ENCODE data around the gene CAMTA1. TPM values are rescaled to one million over a fixed set of nuclear protein-coding genes. Genes with fewer than 3 reads are reported as not detected.

Gene CAMTA1
- total and polyA plus RNA-seq, 4 donors = 48.1 to 140 (median 52.3) TPM

DNA sequence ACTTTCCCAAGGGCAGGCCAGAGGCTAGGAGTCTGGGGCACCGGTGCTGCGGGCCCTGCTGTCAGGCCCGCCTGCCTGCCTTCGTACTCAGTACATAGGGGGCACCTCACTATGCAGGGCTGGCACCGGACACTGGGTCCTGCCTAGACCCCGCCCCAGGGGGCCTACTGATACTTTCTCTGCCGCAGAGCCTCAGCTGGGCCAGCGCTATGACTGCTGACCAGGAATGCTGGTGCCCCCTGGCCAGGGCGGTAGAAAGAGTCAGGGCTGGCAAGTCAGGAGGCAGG is 857.1 kb downstream of the CAMTA1 start:
- ATAC-seq (ENCODE audit: insufficient read depth, low FRiP score) (no peak), DNase-seq (no peak)
- no peak overlapping the region for H3K9ac ChIP-seq (ENCODE audit: insufficient read depth in 1 of 2, low read length in 2 of 2)
- no peak overlapping the region for H3K27ac ChIP-seq (ENCODE audit: low read depth in 1 of 2, low read length in 1 of 2)
- H3K9me3 ChIP-seq (ENCODE audit: control insufficient read depth in 4 of 4, insufficient read depth in 3 of 4, low read length in 3 of 4) = no peaks in the 10 kb centered on the region
- H3K36me3 ChIP-seq (ENCODE audit: control insufficient read depth in 4 of 4, insufficient read depth in 4 of 4, low read length in 4 of 4) = no peaks in the 10 kb centered on the region
- no peak overlapping the region for H3K4me3 ChIP-seq
- H3K27me3 ChIP-seq (ENCODE audit: control insufficient read depth in 3 of 3, insufficient read depth in 3 of 3, low read length in 2 of 3) = no peaks in the 10 kb centered on the region
- WGBS, 2 donors = 86 to 95% methylated on average over 9 of the region's 9 CpGs
- TF ChIP-seq, protein P1, sequence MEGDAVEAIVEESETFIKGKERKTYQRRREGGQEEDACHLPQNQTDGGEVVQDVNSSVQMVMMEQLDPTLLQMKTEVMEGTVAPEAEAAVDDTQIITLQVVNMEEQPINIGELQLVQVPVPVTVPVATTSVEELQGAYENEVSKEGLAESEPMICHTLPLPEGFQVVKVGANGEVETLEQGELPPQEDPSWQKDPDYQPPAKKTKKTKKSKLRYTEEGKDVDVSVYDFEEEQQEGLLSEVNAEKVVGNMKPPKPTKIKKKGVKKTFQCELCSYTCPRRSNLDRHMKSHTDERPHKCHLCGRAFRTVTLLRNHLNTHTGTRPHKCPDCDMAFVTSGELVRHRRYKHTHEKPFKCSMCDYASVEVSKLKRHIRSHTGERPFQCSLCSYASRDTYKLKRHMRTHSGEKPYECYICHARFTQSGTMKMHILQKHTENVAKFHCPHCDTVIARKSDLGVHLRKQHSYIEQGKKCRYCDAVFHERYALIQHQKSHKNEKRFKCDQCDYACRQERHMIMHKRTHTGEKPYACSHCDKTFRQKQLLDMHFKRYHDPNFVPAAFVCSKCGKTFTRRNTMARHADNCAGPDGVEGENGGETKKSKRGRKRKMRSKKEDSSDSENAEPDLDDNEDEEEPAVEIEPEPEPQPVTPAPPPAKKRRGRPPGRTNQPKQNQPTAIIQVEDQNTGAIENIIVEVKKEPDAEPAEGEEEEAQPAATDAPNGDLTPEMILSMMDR (IDR thresholded peaks at IDR 0.05; ENCODE audit: control extremely low read depth, extremely low read depth) = no peak
- H3K4me1 ChIP-seq (ENCODE audit: control insufficient read depth in 5 of 5, insufficient read depth in 5 of 5, low read length in 5 of 5) = peaks cover 0 to 51% (median 21%) of the 10 kb centered on the region in 5 donors

DNA sequence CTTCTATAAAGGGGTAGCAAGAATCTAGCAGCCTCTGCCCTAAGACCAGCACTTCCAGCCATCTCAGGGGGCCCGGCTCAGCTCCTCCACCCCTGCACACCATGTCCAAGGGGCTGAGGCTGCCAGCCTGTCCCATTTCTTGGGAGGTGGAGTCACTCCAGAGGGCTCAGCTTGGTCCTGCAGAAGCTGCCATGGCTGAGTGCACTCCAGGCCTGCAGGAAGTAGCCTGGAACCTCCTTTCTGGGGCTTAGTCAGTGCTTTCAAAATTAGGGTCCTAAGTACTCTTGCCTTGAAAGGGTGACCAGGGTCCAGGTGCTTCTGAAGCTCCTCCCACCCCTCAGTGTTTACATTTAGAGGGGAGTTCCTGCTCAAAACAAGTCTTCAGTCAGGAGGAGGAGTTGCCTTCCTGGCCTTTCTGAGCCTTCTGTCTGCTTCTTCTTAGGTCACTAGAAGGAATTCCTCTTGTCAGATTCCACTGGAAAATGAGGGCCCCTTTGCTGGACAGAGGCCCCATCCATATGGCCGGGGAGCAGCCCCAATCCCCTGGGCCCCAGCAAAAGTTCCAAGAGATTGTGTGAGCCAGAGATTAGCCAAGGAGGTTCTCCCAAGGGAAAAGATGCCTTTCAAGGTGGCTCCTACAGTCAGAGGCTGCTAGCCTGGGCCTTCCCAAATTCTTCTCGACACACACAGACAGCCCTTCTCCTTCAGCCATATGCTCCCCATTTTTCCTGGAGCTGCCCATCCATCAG is 857.7 kb downstream of the CAMTA1 start:
- H3K27me3 ChIP-seq (ENCODE audit: control insufficient read depth in 3 of 3, insufficient read depth in 3 of 3, low read length in 2 of 3) = no peaks in the 10 kb centered on the region
- H3K9ac ChIP-seq (ENCODE audit: insufficient read depth in 1 of 2, low read length in 2 of 2) = no peak overlapping the region
- TF ChIP-seq, protein P1 (IDR thresholded peaks at IDR 0.05; ENCODE audit: control extremely low read depth, extremely low read depth) = no peak
- H3K27ac ChIP-seq (ENCODE audit: low read depth in 1 of 2, low read length in 1 of 2) = no peak overlapping the region
- peaks cover 0 to 51% (median 21%) of the 10 kb centered on the region in 5 donors for H3K4me1 ChIP-seq (ENCODE audit: control insufficient read depth in 5 of 5, insufficient read depth in 5 of 5, low read length in 5 of 5)
- DNase-seq = peak in 1 of 3 donors; percentile 83
- no peak overlapping the region for H3K4me3 ChIP-seq
- ATAC-seq (ENCODE audit: insufficient read depth, low FRiP score) = no peak
- H3K9me3 ChIP-seq (ENCODE audit: control insufficient read depth in 4 of 4, insufficient read depth in 3 of 4, low read length in 3 of 4) = no peaks in the 10 kb centered on the region
- WGBS, 2 donors = 73 to 81% methylated on average over 3 of the region's 3 CpGs
- no peaks in the 10 kb centered on the region for H3K36me3 ChIP-seq (ENCODE audit: control insufficient read depth in 4 of 4, insufficient read depth in 4 of 4, low read length in 4 of 4)

DNA sequence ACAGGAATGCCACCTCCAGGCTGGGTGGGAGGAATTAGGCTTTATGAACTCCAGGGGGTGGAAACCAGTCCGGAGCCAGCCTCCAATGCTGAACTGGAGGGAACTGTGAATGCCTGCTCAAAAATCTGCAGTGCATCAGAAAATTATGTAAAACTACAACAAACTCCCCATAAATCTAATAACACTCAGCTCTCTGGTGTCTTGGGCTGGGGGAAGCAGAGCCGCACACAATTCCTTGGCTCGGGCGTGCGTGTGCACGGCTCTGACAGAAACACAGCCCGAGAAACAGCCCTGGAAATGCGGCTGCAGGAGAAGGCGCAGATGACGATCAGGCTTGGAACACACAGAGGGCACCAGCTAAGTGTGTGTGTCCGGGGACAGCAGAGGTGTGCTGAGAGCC is 858.3 kb downstream of the CAMTA1 start:
- TF ChIP-seq, protein P1 (IDR thresholded peaks at IDR 0.05; ENCODE audit: control extremely low read depth, extremely low read depth) = no peak
- H3K27ac ChIP-seq (ENCODE audit: low read depth in 1 of 2, low read length in 1 of 2) = no peak overlapping the region
- peak; percentile 94 to 99 (median 99) for DNase-seq
- H3K9me3 ChIP-seq (ENCODE audit: control insufficient read depth in 4 of 4, insufficient read depth in 3 of 4, low read length in 3 of 4) = no peaks in the 10 kb centered on the region
- no peaks in the 10 kb centered on the region for H3K36me3 ChIP-seq (ENCODE audit: control insufficient read depth in 4 of 4, insufficient read depth in 4 of 4, low read length in 4 of 4)
- no peak for ATAC-seq (ENCODE audit: insufficient read depth, low FRiP score)
- WGBS, 2 donors = 84 to 85% methylated on average over 11 of the region's 11 CpGs
- H3K9ac ChIP-seq (ENCODE audit: insufficient read depth in 1 of 2, low read length in 2 of 2) = no peak overlapping the region
- peaks cover 0 to 51% (median 21%) of the 10 kb centered on the region in 5 donors for H3K4me1 ChIP-seq (ENCODE audit: control insufficient read depth in 5 of 5, insufficient read depth in 5 of 5, low read length in 5 of 5)
- no peaks in the 10 kb centered on the region for H3K27me3 ChIP-seq (ENCODE audit: control insufficient read depth in 3 of 3, insufficient read depth in 3 of 3, low read length in 2 of 3)
- no peak overlapping the region for H3K4me3 ChIP-seq

- Histone ChIP-seq H3K9ac (ENCODE audit: insufficient read depth in 1 of 2, low read length in 2 of 2) (no peak overlapping the region), H3K9me3 (ENCODE audit: control insufficient read depth in 4 of 4, insufficient read depth in 3 of 4, low read length in 3 of 4) (no peaks in the 10 kb centered on the region), H3K4me3 (no peak overlapping the region), H3K4me1 (ENCODE audit: control insufficient read depth in 5 of 5, insufficient read depth in 5 of 5, low read length in 5 of 5) (peaks cover 0 to 55% (median 21%) of the 10 kb centered on the region in 5 donors), H3K36me3 (ENCODE audit: control insufficient read depth in 4 of 4, insufficient read depth in 4 of 4, low read length in 4 of 4) (no peaks in the 10 kb centered on the region), H3K27ac (ENCODE audit: low read depth in 1 of 2, low read length in 1 of 2) (no peak overlapping the region), H3K27me3 (ENCODE audit: control insufficient read depth in 3 of 3, insufficient read depth in 3 of 3, low read length in 2 of 3) (no peaks in the 10 kb centered on the region)
- TF ChIP-seq, protein P1 (IDR thresholded peaks at IDR 0.05; ENCODE audit: control extremely low read depth, extremely low read depth) = no peak
- WGBS, 2 donors = 79 to 80% methylated on average over 3 of the region's 3 CpGs
- ATAC-seq (ENCODE audit: insufficient read depth, low FRiP score) (no peak), DNase-seq (no peak)
These were observed 858.8 kb downstream of the CAMTA1 start for GRCh38 chr1:7644086-7644485.

All from lung (tissue), 12 donors.